HFF-Myc (cell line): ENCODE results near the gene LY6G6C.

Experiments
- DNase-seq: peaks from one replicate; pipeline ENCODE4 v3.0.0-alpha.2; 2011; ENCODE audit warnings: low read depth; ENCODE audit errors: extremely low read depth
- H3K4me3 ChIP-seq: replicated peaks from 2 replicates; pipeline ENCODE4 v1.5.1; 2011; ENCODE audit warnings: low read depth, mild to moderate bottlenecking, control low read depth, low read length
- CTCF ChIP-seq: IDR thresholded peaks from 2 replicates; pipeline ENCODE4 v1.5.1; 2012; ENCODE audit warnings: mild to moderate bottlenecking, low read depth, low read length, control low read depth; ENCODE audit errors: missing control alignments

The LY6G6C gene

GRCh38 chr6:31721351-31722020 lies at the start of gene LY6G6C:
Gene LY6G6C (minus strand): TSS chr6:31721746. CDS start chr6:31721679, 67 bp downstream.
- H3K4me3 ChIP-seq = no peak within 1 kb of the TSS
- no peak for TF ChIP-seq CTCF
- DNase-seq = no peak

GRCh38 chr6:31770860-31771259 lies 49.3 kb upstream of the LY6G6C start:
- no peak for TF ChIP-seq CTCF
- no peak overlapping the region for H3K4me3 ChIP-seq
- no peak for DNase-seq

GRCh38 chr6:31769684-31770371 lies 48.3 kb upstream of the LY6G6C start:
- TF ChIP-seq CTCF = peak; percentile 90
- no peak for DNase-seq
- H3K4me3 ChIP-seq = no peak overlapping the region

- TF ChIP-seq CTCF = no peak
- H3K4me3 ChIP-seq = no peak overlapping the region
- DNase-seq = no peak
These were observed 47.1 kb upstream of the LY6G6C start for GRCh38 chr6:31768363-31769257.

- no peak overlapping the region for H3K4me3 ChIP-seq
- TF ChIP-seq CTCF = no peak
- no peak for DNase-seq
These were observed 45.6 kb upstream of the LY6G6C start for GRCh38 chr6:31767096-31767645.

GRCh38 chr6:31765910-31766794 lies 44.6 kb upstream of the LY6G6C start:
- H3K4me3 ChIP-seq = peak overlapping the region; percentile 23
- DNase-seq = no peak
- TF ChIP-seq CTCF = no peak
